Adrenal gland (tissue), 5 donors: ENCODE data around the gene IL1RAPL1.

ENCODE experiments used
- CTCF ChIP-seq, 6 experiments: fragments of 450-650 bp in 4 of 6; fragments of 200-600 bp in 2 of 6; sonication (generic) in 1 of 6; IDR thresholded peaks; 1 replicate in 5 of 6; 2 replicates in 1 of 6; pipeline versions ENCODE4 v1.5.1 to v1.8.0; 2016 to 2021; ENCODE audit warnings: antibody characterized with exemption in 6 of 6, mild to moderate bottlenecking in 2 of 6, moderate library complexity in 1 of 6
- POLR2A ChIP-seq, 2 donors: fragments of 450-650 bp; IDR thresholded peaks; one replicate each; pipeline ENCODE4 v1.6.1; 2017; ENCODE audit warnings: antibody characterized with exemption in 2 of 2, mild to moderate bottlenecking in 2 of 2, moderate library complexity in 1 of 2
- donor health status: DM: no; HTN: no; CAD: no.

DNA sequence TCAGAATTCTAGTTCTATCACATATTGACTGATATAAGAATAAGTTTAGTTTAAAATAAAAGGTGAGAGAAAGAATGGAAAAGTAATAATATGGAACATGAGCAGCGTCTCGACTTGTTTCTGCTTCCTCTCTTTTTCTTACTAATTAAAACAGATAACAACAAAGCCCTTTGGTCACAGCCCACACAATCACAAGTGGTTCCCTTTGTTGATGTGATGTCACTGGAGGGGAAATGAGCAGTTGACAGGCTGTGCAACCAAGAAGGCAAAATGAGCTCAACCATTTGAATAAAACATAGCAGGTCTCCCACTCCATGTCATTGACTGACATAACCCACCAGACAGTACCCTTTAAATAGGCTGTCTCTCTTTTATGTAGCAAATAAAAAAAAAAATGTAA lies 1285.6 kb downstream of the IL1RAPL1 start:
- TF ChIP-seq CTCF (IDR thresholded peaks at IDR 0.05) (no peak), POLR2A (IDR thresholded peaks at IDR 0.05) (no peak)
